ENCODE measurements around the gene MMP21. TPM values are rescaled to one million over a fixed set of nuclear protein-coding genes. Genes with fewer than 3 reads are reported as not detected.

Gene MMP21
- total RNA-seq, 2 donors from 2014 or later: not detected

GRCh38 chr10:125779403-125780327, 4.0 kb upstream of the MMP21 start:
- no peak for TF ChIP-seq POLR2A (IDR thresholded peaks at IDR 0.05)
- TF ChIP-seq, protein P1, sequence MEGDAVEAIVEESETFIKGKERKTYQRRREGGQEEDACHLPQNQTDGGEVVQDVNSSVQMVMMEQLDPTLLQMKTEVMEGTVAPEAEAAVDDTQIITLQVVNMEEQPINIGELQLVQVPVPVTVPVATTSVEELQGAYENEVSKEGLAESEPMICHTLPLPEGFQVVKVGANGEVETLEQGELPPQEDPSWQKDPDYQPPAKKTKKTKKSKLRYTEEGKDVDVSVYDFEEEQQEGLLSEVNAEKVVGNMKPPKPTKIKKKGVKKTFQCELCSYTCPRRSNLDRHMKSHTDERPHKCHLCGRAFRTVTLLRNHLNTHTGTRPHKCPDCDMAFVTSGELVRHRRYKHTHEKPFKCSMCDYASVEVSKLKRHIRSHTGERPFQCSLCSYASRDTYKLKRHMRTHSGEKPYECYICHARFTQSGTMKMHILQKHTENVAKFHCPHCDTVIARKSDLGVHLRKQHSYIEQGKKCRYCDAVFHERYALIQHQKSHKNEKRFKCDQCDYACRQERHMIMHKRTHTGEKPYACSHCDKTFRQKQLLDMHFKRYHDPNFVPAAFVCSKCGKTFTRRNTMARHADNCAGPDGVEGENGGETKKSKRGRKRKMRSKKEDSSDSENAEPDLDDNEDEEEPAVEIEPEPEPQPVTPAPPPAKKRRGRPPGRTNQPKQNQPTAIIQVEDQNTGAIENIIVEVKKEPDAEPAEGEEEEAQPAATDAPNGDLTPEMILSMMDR (IDR thresholded peaks at IDR 0.05): no peak
- Histone ChIP-seq H3K27me3 (no peaks in the 10 kb centered on the region), H3K36me3 (replicated peaks in 1 of 2; ENCODE audit: insufficient read depth in 1 of 2, low read depth in 2 of 2) (no peaks in the 10 kb centered on the region), H3K4me1 (no peaks in the 10 kb centered on the region), H3K9me3 (no peaks in the 10 kb centered on the region), H3K4me3 (no peak overlapping the region), H3K27ac (no peak overlapping the region)
- DNase-seq: no peak
- WGBS, 2 donors: 82% methylated on average over 6 to 10 of the region's 10 CpGs
- intact Hi-C loops (cut with DNase I): no loop called here
- ATAC-seq: no peak

DNA sequence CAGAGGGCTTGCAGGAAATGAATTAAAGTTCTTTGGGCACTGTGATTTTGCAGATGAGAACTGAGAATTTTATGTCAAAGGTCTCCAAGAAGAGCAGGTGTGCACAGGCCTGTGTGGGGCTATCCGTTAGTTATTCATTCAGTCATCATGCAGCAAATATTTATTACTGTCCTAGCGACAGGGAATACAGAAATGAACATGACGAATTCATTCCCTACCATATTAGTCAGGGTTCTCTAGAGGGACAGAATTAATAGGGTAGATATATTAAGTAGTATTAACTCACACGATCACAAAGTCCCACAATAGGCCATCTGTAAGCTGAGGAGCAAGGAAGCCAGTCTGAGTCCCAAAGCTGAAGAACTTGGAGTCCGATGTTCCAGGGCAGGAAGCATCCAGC, 2.9 kb upstream of the MMP21 start:
- 49 to 67% methylated on average over 5 of the region's 5 CpGs for WGBS, 2 donors
- TF ChIP-seq, protein P1 (IDR thresholded peaks at IDR 0.05): no peak
- no peak for TF ChIP-seq POLR2A (IDR thresholded peaks at IDR 0.05)
- no peaks in the 10 kb centered on the region for H3K4me1 ChIP-seq

DNA sequence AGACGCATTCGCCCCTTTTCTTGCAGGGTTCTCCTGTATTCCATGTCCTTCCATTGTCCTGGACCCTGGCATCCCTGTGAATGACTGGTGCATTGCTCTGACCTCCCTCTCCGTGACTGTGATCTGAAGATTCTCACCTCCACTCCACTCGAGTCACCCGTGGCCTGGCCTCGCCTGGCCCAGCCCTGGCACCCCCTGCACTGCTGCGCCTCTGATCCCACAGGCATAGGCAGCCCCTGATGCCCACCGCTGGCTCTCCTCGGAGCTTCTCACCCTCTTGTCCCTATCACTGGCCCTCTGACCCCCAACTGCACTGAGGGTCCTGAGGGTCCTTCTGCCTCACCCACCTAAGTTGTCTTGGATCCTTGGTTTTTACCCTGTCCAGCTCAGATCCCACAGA, 2.2 kb upstream of the MMP21 start:
- Histone ChIP-seq H3K4me3 (no peak overlapping the region), H3K4me1 (no peaks in the 10 kb centered on the region), H3K9me3 (no peaks in the 10 kb centered on the region), H3K36me3 (replicated peaks in 1 of 2; ENCODE audit: insufficient read depth in 1 of 2, low read depth in 2 of 2) (no peaks in the 10 kb centered on the region), H3K27me3 (no peaks in the 10 kb centered on the region), H3K27ac (no peak overlapping the region)
- DNase-seq: no peak
- intact Hi-C loops (cut with DNase I): no loop called here
- TF ChIP-seq, protein P1 (IDR thresholded peaks at IDR 0.05): no peak
- no peak for TF ChIP-seq POLR2A (IDR thresholded peaks at IDR 0.05)
- no peak for ATAC-seq
- 86 to 92% methylated on average over 9 of the region's 9 CpGs for WGBS, 2 donors

More for the DNA sequence above, 2.9 kb upstream of the MMP21 start:
- DNase-seq (no peak), ATAC-seq (no peak)
- intact Hi-C loops (cut with DNase I): no loop called here
- Histone ChIP-seq H3K9me3 (no peaks in the 10 kb centered on the region), H3K4me3 (no peak overlapping the region), H3K27me3 (no peaks in the 10 kb centered on the region), H3K36me3 (replicated peaks in 1 of 2; ENCODE audit: insufficient read depth in 1 of 2, low read depth in 2 of 2) (no peaks in the 10 kb centered on the region), H3K27ac (no peak overlapping the region)

DNA sequence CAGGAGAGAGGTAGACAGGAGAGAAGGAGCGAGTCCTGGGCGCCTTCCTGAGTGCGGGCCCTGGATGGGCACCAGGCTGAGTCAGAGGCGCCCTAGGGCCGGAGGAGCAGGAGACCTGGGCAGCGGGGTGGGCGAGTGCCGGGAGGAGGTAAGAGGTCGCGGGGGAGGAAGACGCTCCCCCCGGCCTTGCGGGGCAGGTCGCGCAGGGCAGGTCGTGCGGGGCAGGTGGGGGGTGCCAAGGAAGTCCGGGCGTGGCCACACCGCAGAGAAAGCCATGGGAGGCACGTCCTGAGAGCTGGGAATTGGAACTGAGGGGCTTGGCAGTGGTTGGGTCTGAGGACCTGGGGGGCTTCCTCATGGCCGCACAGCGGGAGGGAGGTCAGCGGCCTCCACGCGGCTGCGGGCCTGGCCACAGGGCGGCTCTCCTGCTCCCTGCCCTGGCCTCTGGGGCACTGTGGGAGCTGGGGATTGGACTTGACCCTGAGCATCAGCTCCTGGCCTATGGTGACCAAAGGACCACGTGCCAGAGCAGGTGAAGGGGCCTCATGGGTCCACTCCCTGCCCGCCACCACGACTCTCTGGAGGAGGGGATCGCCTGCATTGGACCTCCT, 935 bp downstream of the MMP21 start:
- DNase-seq (no peak), ATAC-seq (no peak)
- no peaks in the 10 kb centered on the region for H3K9me3 ChIP-seq
- no peak overlapping the region for H3K27ac ChIP-seq
- TF ChIP-seq, protein P1 (IDR thresholded peaks at IDR 0.05): no peak
- no peak for TF ChIP-seq POLR2A (IDR thresholded peaks at IDR 0.05)
- no peak overlapping the region for H3K4me3 ChIP-seq
- no peaks in the 10 kb centered on the region for H3K36me3 ChIP-seq (replicated peaks in 1 of 2; ENCODE audit: insufficient read depth in 1 of 2, low read depth in 2 of 2)
- H3K27me3 ChIP-seq: no peaks in the 10 kb centered on the region
- intact Hi-C loops (cut with DNase I): no loop called here
- 92 to 95% methylated on average over 23 to 25 of the region's 32 CpGs for WGBS, 2 donors
- no peaks in the 10 kb centered on the region for H3K4me1 ChIP-seq
